Measurements from ENCODE around the gene PNRC2. TPM values are rescaled to one million over a fixed set of nuclear protein-coding genes. Genes with fewer than 3 reads are reported as not detected.
"Not testable (repeated sequence)": the region's sequence is repeated elsewhere in the genome, so short reads cannot be mapped to it uniquely, and the experiment has no call there.

Gene PNRC2
- total RNA-seq, 1 donor from 2014 or later: 134 TPM

- no peaks in the 10 kb centered on the region for H3K27me3 Mint-ChIP-seq (ENCODE audit: insufficient read depth)
- peaks cover 44% of the 10 kb centered on the region for H3K4me1 Mint-ChIP-seq (ENCODE audit: low read depth)
- intact Hi-C loops (cut with micrococcal nuclease): loop anchor here (1.0 to 10.0 kb wide), 2 partner anchors 21 to 664 kb away; partner anchors contain the start of genes PNRC2 and SRRM1
- no peaks in the 10 kb centered on the region for H3K9me3 Mint-ChIP-seq
- H3K27ac Mint-ChIP-seq: peak overlapping the region; percentile 97
- peaks cover 31% of the 10 kb centered on the region for H3K36me3 Mint-ChIP-seq (ENCODE audit: low read depth)
- DNase-seq (ENCODE audit: low spot score): peak; percentile 32
- H3K4me3 Mint-ChIP-seq: peak overlapping the region; percentile 97
Observed at GRCh38 chr1:23980728-23981070, 21.1 kb downstream of the PNRC2 start.

- peaks cover 9% of the 10 kb centered on the region for H3K4me1 Mint-ChIP-seq (ENCODE audit: low read depth)
- no peaks in the 10 kb centered on the region for H3K27me3 Mint-ChIP-seq (ENCODE audit: insufficient read depth)
- no peak overlapping the region for H3K4me3 Mint-ChIP-seq
- intact Hi-C loops (cut with micrococcal nuclease): loop anchor here (10.0 kb wide), 1 partner anchor 660 kb away; the partner anchor contains the start of gene SRRM1
- peaks cover under 1% of the 10 kb centered on the region for H3K36me3 Mint-ChIP-seq (ENCODE audit: low read depth)
- H3K9me3 Mint-ChIP-seq: no peaks in the 10 kb centered on the region
- no peak overlapping the region for H3K27ac Mint-ChIP-seq
- no peak for DNase-seq (ENCODE audit: low spot score)
Observed at GRCh38 chr1:23984417-23985186, 25.0 kb downstream of the PNRC2 start.

DNA sequence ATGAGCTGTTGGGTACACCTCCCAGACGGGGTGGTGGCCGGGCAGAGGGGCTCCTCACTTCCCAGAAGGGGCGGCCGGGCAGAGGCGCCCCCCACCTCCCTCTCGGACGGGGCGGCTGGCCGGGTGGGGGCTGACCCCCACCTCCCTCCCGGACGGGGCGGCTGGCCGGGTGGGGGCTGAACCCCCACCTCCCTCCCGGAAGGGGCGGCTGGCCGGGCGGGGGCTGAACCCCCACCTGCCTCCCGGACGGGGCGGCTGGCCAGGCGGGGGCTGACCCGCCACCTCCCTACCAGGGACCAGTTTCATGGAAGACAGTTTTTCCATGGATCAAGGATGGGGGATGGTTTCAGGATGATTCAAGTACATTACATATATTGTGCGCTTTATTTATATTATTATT, 27.4 kb downstream of the PNRC2 start:
- H3K36me3 Mint-ChIP-seq (ENCODE audit: low read depth); H3K4me3 Mint-ChIP-seq; DNase-seq (ENCODE audit: low spot score); H3K27me3 Mint-ChIP-seq (ENCODE audit: insufficient read depth); H3K9me3 Mint-ChIP-seq; H3K4me1 Mint-ChIP-seq (ENCODE audit: low read depth); H3K27ac Mint-ChIP-seq: not testable (repeated sequence)
- intact Hi-C loops (cut with micrococcal nuclease): loop anchor here (10.0 kb wide), 1 partner anchor 658 kb away; the partner anchor contains the start of gene SRRM1

GRCh38 chr1:23989263-23989662, 29.6 kb downstream of the PNRC2 start:
- Mint-ChIP-seq H3K4me3 (no peak overlapping the region), H3K27me3 (ENCODE audit: insufficient read depth) (no peaks in the 10 kb centered on the region), H3K4me1 (ENCODE audit: low read depth) (no peaks in the 10 kb centered on the region), H3K27ac (no peak overlapping the region), H3K9me3 (no peaks in the 10 kb centered on the region), H3K36me3 (ENCODE audit: low read depth) (no peaks in the 10 kb centered on the region)
- DNase-seq (ENCODE audit: low spot score): no peak
- intact Hi-C loops (cut with micrococcal nuclease): loop anchor here (10.0 kb wide), 1 partner anchor 656 kb away; the partner anchor contains the start of gene SRRM1

DNA sequence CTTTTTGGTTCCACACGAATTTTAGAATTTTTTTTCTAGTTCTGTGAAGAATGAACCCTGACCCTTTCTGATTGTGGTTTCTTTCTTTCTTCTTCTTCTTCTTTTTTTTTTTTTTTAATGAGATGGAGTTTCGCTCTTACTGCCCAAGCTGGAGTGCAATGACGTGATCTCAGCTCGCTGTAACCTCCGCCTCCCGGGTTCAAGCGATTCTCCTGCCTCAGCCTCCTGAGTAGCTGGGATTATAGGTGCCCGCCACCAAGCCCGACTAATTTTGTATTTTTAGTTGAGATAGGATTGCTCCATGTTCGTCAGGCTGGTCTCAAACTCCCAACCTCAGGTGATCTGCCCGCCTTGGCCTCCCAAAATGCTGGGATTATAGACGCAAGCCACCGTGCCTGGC, 32.4 kb downstream of the PNRC2 start:
- H3K27ac Mint-ChIP-seq; H3K9me3 Mint-ChIP-seq; intact Hi-C loops (cut with micrococcal nuclease); H3K4me3 Mint-ChIP-seq; H3K4me1 Mint-ChIP-seq (ENCODE audit: low read depth); H3K27me3 Mint-ChIP-seq (ENCODE audit: insufficient read depth); DNase-seq (ENCODE audit: low spot score); H3K36me3 Mint-ChIP-seq (ENCODE audit: low read depth): not testable (repeated sequence)

- no peak overlapping the region for H3K27ac Mint-ChIP-seq
- H3K4me1 Mint-ChIP-seq (ENCODE audit: low read depth): peaks cover 5% of the 10 kb centered on the region
- no peaks in the 10 kb centered on the region for H3K36me3 Mint-ChIP-seq (ENCODE audit: low read depth)
- H3K27me3 Mint-ChIP-seq (ENCODE audit: insufficient read depth): peaks cover 5% of the 10 kb centered on the region
- DNase-seq (ENCODE audit: low spot score): no peak
- H3K9me3 Mint-ChIP-seq: no peaks in the 10 kb centered on the region
- intact Hi-C loops (cut with micrococcal nuclease): no loop called here
- no peak overlapping the region for H3K4me3 Mint-ChIP-seq
Observed at GRCh38 chr1:23995431-23995837, 35.8 kb downstream of the PNRC2 start.

GRCh38 chr1:23996700-23997229, 37.1 kb downstream of the PNRC2 start:
- Mint-ChIP-seq H3K36me3 (ENCODE audit: low read depth) (no peaks in the 10 kb centered on the region), H3K27me3 (ENCODE audit: insufficient read depth) (peaks cover 8% of the 10 kb centered on the region), H3K4me1 (ENCODE audit: low read depth) (peaks cover 5% of the 10 kb centered on the region), H3K9me3 (no peaks in the 10 kb centered on the region), H3K27ac (no peak overlapping the region), H3K4me3 (no peak overlapping the region)
- DNase-seq (ENCODE audit: low spot score): no peak
- intact Hi-C loops (cut with micrococcal nuclease): no loop called here

DNA sequence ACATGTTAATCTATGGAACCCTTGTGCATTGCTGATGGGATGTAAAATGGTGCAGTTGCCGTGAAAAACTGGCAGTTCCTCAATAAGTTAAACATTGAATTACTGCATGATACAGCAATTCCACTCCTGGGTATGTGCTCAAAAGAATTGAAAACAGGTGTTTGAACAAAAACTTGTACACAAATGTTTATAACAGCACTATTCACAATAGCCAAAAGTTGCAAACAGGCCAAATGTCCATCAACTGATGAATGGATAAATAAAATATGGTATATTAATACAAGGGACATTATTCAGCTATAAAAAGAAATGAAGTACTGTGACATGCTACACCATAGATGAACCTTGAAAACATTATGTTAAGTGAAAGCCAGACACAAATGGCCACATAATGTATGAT, 38.2 kb downstream of the PNRC2 start:
- Mint-ChIP-seq H3K36me3 (ENCODE audit: low read depth) (no peaks in the 10 kb centered on the region), H3K27me3 (ENCODE audit: insufficient read depth) (peaks cover 14% of the 10 kb centered on the region), H3K4me3 (no peak overlapping the region), H3K9me3 (no peaks in the 10 kb centered on the region), H3K4me1 (ENCODE audit: low read depth) (peaks cover 5% of the 10 kb centered on the region), H3K27ac (no peak overlapping the region)
- intact Hi-C loops (cut with micrococcal nuclease): no loop called here
- DNase-seq (ENCODE audit: low spot score): no peak

- no peak for DNase-seq (ENCODE audit: low spot score)
- no peaks in the 10 kb centered on the region for H3K36me3 Mint-ChIP-seq (ENCODE audit: low read depth)
- intact Hi-C loops (cut with micrococcal nuclease): no loop called here
Observed at GRCh38 chr1:23999156-23999671, 39.6 kb downstream of the PNRC2 start.

DNA sequence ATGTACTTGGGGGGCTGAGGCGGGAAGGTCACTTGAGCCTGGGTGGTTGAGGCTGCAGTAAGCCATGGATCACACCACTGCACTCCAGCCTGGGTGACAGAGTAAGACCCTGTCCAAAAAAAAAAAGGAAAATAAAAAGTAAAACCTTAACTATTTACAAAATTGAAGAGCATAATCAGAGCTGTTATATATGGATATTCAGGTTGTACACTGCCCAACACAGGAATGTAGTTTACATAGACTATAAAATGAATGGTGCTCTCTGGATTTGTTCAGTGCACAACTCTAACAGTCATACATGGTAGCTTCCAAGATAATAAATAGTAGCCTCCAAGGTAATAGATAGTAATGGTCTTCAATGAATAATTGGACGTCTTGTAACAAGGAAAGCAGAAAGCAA, 43.1 kb downstream of the PNRC2 start:
- DNase-seq (ENCODE audit: low spot score): no peak
- H3K36me3 Mint-ChIP-seq (ENCODE audit: low read depth): no peaks in the 10 kb centered on the region
- H3K27me3 Mint-ChIP-seq (ENCODE audit: insufficient read depth): peaks cover 23% of the 10 kb centered on the region
- no peak overlapping the region for H3K4me3 Mint-ChIP-seq
- intact Hi-C loops (cut with micrococcal nuclease): no loop called here
- H3K4me1 Mint-ChIP-seq (ENCODE audit: low read depth): no peaks in the 10 kb centered on the region
- no peaks in the 10 kb centered on the region for H3K9me3 Mint-ChIP-seq
- no peak overlapping the region for H3K27ac Mint-ChIP-seq

More at GRCh38 chr1:23999156-23999671, 39.6 kb downstream of the PNRC2 start:
- no peaks in the 10 kb centered on the region for H3K9me3 Mint-ChIP-seq
- H3K27ac Mint-ChIP-seq: no peak overlapping the region
- peaks cover 23% of the 10 kb centered on the region for H3K27me3 Mint-ChIP-seq (ENCODE audit: insufficient read depth)
- H3K4me1 Mint-ChIP-seq (ENCODE audit: low read depth): peaks cover 5% of the 10 kb centered on the region
- no peak overlapping the region for H3K4me3 Mint-ChIP-seq

DNA sequence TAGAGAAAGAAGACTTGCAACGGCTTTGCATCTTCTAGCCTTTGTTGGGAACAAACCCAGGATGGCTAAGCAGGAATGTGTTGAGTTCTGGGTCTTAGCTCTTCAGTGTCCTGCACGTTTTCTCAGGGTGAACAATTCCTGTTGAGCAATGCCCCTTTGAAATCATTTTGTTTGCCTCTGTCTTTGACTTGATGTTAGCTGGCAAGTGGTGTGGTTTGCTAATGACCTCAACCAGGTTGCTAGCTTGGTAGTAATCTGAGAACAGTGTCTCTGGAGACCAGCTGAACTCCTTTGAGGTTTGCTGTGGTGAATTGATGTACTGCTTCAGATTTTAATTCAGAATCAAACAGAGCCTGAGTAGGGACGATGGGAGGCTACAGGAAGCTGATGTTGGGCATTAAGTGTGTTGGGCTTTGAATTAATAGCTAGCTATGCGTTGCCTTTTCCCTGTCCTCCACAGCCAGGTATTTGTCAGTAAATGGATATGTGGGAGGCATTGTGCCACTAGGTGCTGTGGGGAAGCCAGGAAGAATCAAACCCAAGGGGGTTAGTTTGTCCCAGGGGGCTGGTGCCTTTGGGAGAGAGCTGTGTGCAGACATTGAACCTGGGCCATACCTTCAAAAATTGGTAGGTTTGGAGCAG, 43.8 kb downstream of the PNRC2 start:
- Mint-ChIP-seq H3K27ac (no peak overlapping the region), H3K9me3 (no peaks in the 10 kb centered on the region), H3K27me3 (ENCODE audit: insufficient read depth) (peaks cover 23% of the 10 kb centered on the region), H3K36me3 (ENCODE audit: low read depth) (no peaks in the 10 kb centered on the region), H3K4me1 (ENCODE audit: low read depth) (no peaks in the 10 kb centered on the region), H3K4me3 (no peak overlapping the region)
- intact Hi-C loops (cut with micrococcal nuclease): no loop called here
- DNase-seq (ENCODE audit: low spot score): no peak

GRCh38 chr1:24004132-24004531, 44.5 kb downstream of the PNRC2 start:
- H3K27ac Mint-ChIP-seq: no peak overlapping the region
- H3K9me3 Mint-ChIP-seq: no peaks in the 10 kb centered on the region
- intact Hi-C loops (cut with micrococcal nuclease): no loop called here
- H3K36me3 Mint-ChIP-seq (ENCODE audit: low read depth): no peaks in the 10 kb centered on the region
- no peaks in the 10 kb centered on the region for H3K4me1 Mint-ChIP-seq (ENCODE audit: low read depth)
- H3K27me3 Mint-ChIP-seq (ENCODE audit: insufficient read depth): peaks cover 23% of the 10 kb centered on the region
- no peak overlapping the region for H3K4me3 Mint-ChIP-seq
- no peak for DNase-seq (ENCODE audit: low spot score)

- DNase-seq (ENCODE audit: low spot score): no peak
- Mint-ChIP-seq H3K27ac (no peak overlapping the region), H3K4me1 (ENCODE audit: low read depth) (no peaks in the 10 kb centered on the region)
Observed at GRCh38 chr1:24005163-24005562, 45.5 kb downstream of the PNRC2 start.

More at GRCh38 chr1:24005163-24005562, 45.5 kb downstream of the PNRC2 start:
- Mint-ChIP-seq H3K27me3 (ENCODE audit: insufficient read depth) (peaks cover 21% of the 10 kb centered on the region), H3K4me3 (no peak overlapping the region), H3K9me3 (no peaks in the 10 kb centered on the region), H3K36me3 (ENCODE audit: low read depth) (no peaks in the 10 kb centered on the region)
- intact Hi-C loops (cut with micrococcal nuclease): no loop called here
